SK-N-SH (cell line): ENCODE results near the gene TMEM212.

ENCODE experiments used
- GATA2 ChIP-seq: sonication (generic); formaldehyde crosslinking; IDR thresholded peaks from 2 replicates; pipeline ENCODE4 v1.5.0; 2020; ENCODE audit warnings: mild to moderate bottlenecking, missing genetic modification reagents
- POLR2AphosphoS5 ChIP-seq: IDR thresholded peaks from 2 replicates; pipeline ENCODE4 v1.6.1; 2012; ENCODE audit warnings: low read depth, low read length
- RXRA ChIP-seq: IDR thresholded peaks from 2 replicates; pipeline ENCODE4 v1.4.0; 2012; ENCODE audit warnings: low read depth, mild to moderate bottlenecking, borderline replicate concordance
- SIN3A ChIP-seq: IDR thresholded peaks from 2 replicates; pipeline ENCODE4 v1.6.1; 2012; ENCODE audit warnings: low read depth, mild to moderate bottlenecking, low read length, moderate library complexity, borderline replicate concordance
- TF ChIP-seq, protein P1 (sequence below): fragments of 200-600 bp; sonication (generic); IDR thresholded peaks from 2 replicates; pipeline ENCODE4 v1.6.1; 2017; ENCODE audit warnings: antibody characterized with exemption, mild to moderate bottlenecking, moderate library complexity
- TF ChIP-seq, protein P2 (sequence below): IDR thresholded peaks from 2 replicates; pipeline ENCODE4 v1.4.0; 2012; ENCODE audit warnings: low read depth, borderline replicate concordance

DNA sequence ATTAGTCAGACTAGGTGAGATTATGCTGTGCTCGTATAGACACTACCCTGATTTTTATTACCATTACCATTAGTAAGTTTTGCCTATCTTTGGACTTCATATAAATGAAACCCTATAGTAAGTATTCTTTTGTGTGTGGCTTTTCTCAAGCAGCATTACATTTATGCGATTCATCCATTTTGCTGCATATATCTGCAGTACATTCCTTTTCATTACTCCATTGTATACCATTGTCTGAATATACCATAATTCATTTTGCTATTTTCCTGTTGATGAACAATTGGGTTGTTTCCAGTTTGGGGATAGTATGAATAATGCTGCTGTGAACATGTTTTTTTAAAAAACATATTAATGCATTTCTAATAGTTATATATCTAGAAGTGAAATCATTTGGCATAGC lies 45.3 kb downstream of the TMEM212 start:
- TF ChIP-seq, protein P1, sequence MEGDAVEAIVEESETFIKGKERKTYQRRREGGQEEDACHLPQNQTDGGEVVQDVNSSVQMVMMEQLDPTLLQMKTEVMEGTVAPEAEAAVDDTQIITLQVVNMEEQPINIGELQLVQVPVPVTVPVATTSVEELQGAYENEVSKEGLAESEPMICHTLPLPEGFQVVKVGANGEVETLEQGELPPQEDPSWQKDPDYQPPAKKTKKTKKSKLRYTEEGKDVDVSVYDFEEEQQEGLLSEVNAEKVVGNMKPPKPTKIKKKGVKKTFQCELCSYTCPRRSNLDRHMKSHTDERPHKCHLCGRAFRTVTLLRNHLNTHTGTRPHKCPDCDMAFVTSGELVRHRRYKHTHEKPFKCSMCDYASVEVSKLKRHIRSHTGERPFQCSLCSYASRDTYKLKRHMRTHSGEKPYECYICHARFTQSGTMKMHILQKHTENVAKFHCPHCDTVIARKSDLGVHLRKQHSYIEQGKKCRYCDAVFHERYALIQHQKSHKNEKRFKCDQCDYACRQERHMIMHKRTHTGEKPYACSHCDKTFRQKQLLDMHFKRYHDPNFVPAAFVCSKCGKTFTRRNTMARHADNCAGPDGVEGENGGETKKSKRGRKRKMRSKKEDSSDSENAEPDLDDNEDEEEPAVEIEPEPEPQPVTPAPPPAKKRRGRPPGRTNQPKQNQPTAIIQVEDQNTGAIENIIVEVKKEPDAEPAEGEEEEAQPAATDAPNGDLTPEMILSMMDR: no peak
- TF ChIP-seq RXRA: no peak
- no peak for TF ChIP-seq POLR2AphosphoS5
- TF ChIP-seq, protein P2, sequence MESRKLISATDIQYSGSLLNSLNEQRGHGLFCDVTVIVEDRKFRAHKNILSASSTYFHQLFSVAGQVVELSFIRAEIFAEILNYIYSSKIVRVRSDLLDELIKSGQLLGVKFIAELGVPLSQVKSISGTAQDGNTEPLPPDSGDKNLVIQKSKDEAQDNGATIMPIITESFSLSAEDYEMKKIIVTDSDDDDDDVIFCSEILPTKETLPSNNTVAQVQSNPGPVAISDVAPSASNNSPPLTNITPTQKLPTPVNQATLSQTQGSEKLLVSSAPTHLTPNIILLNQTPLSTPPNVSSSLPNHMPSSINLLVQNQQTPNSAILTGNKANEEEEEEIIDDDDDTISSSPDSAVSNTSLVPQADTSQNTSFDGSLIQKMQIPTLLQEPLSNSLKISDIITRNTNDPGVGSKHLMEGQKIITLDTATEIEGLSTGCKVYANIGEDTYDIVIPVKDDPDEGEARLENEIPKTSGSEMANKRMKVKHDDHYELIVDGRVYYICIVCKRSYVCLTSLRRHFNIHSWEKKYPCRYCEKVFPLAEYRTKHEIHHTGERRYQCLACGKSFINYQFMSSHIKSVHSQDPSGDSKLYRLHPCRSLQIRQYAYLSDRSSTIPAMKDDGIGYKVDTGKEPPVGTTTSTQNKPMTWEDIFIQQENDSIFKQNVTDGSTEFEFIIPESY: no peak
- no peak for TF ChIP-seq GATA2 (CRISPR knock-in tag)
- TF ChIP-seq SIN3A: no peak
